Calu3 (cell line): ENCODE results near the gene SELPLG. TPM values are rescaled to one million over a fixed set of nuclear protein-coding genes. Genes with fewer than 3 reads are reported as not detected.
A peak's percentile ranks its signal among the peaks of the same experiment; 100 is the strongest.

Source experiments
- BruUV-seq: library from RNA; stranded (reverse); fragments of 400-500 nt; replicated peaks from 2 replicates; lab custom pipeline; 2021; lab: Mats Ljungman, UMichigan
- CTCF ChIA-PET: fragments of 300-600 bp; sonication (Branson Sonifier 250); formaldehyde crosslinking; loops from one replicate; lab custom pipeline; 2022; ENCODE audit warnings: antibody characterized with exemption; lab: Charles Lee
- DNase-seq: peaks from one replicate; pipeline ENCODE4 v3.0.0; 2022
- H3K27ac Mint-ChIP-seq: one replicate; pipeline ENCODE4 v1.8.0; 2022; ENCODE audit warnings: mixed read lengths; ENCODE audit not compliant: unreplicated experiment
- H3K27me3 Mint-ChIP-seq: one replicate; pipeline ENCODE4 v1.8.0; 2022; ENCODE audit warnings: mixed read lengths; ENCODE audit not compliant: unreplicated experiment
- H3K36me3 Mint-ChIP-seq: one replicate; pipeline ENCODE4 v1.8.0; 2022; ENCODE audit warnings: mild to moderate bottlenecking, moderate library complexity, mixed read lengths; ENCODE audit not compliant: insufficient read depth, unreplicated experiment
- H3K4me1 Mint-ChIP-seq: one replicate; pipeline ENCODE4 v1.8.0; 2022; ENCODE audit warnings: mild to moderate bottlenecking, low read depth, mixed read lengths; ENCODE audit not compliant: unreplicated experiment
- H3K4me3 Mint-ChIP-seq: one replicate; pipeline ENCODE4 v1.8.0; 2022; ENCODE audit warnings: mild to moderate bottlenecking, low read depth, moderate library complexity, mixed read lengths; ENCODE audit not compliant: unreplicated experiment
- H3K9me3 Mint-ChIP-seq: one replicate; pipeline ENCODE4 v1.8.0; 2022; ENCODE audit warnings: low read depth, mixed read lengths; ENCODE audit not compliant: unreplicated experiment
- intact Hi-C: fragments of 100-400 bp; cut with micrococcal nuclease; formaldehyde crosslinking; loops from one replicate; pipeline ENCODE4 v1.10.0; 2022; ENCODE audit not compliant: unreplicated experiment
- total RNA-seq: library from RNA; stranded (reverse); gene quantifications from 2 replicates; pipeline ENCODE4 v1.2.3, GENCODE V29; 2022
- TF ChIP-seq, protein P1 (sequence below): fragments of 200-600 bp; IDR thresholded peaks from one replicate; pipeline ENCODE4 v1.8.0; 2022; ENCODE audit warnings: antibody characterized with exemption; ENCODE audit not compliant: unreplicated experiment

SELPLG gene
- total RNA-seq, 1 experiment from 2014 or later: 0.76 TPM

DNA sequence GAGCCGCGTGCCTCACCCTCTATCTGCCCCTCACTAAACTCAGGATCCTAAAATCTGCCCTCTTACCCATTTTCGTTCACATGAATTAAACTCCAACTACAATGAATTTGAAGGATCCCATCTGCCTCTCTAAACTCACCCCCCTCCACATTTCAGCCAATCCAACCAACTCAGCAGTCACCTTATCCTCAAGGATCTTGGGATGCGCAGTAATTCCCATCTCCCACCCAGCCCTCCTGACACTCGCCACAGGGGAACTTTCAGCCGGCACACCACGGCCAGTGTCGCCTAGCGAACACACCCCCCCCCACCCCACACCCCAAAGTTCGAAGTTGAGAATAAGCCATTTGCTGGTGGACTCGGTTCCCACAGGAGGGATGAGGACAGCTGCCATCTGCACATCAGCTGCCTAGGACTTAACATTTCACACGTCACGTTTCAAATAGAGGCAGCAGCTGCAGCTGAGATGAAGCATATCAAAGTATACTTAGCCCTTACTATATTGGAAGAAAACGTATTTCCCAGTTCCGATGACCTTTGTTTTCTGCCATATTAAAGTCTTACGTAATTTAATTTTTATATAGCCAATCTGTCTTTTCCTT is 8.7 kb upstream of the SELPLG start:
- TF ChIP-seq, protein P1, sequence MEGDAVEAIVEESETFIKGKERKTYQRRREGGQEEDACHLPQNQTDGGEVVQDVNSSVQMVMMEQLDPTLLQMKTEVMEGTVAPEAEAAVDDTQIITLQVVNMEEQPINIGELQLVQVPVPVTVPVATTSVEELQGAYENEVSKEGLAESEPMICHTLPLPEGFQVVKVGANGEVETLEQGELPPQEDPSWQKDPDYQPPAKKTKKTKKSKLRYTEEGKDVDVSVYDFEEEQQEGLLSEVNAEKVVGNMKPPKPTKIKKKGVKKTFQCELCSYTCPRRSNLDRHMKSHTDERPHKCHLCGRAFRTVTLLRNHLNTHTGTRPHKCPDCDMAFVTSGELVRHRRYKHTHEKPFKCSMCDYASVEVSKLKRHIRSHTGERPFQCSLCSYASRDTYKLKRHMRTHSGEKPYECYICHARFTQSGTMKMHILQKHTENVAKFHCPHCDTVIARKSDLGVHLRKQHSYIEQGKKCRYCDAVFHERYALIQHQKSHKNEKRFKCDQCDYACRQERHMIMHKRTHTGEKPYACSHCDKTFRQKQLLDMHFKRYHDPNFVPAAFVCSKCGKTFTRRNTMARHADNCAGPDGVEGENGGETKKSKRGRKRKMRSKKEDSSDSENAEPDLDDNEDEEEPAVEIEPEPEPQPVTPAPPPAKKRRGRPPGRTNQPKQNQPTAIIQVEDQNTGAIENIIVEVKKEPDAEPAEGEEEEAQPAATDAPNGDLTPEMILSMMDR: no peak
- BruUV-seq: no TSS peak
- intact Hi-C loops: no loop called here
- Mint-ChIP-seq H3K27ac (peak overlapping the region; percentile 21), H3K4me1 (peaks cover 37% of the 10 kb centered on the region), H3K27me3 (no peaks in the 10 kb centered on the region), H3K36me3 (peaks cover 64% of the 10 kb centered on the region), H3K9me3 (no peaks in the 10 kb centered on the region), H3K4me3 (no peak overlapping the region)
- CTCF ChIA-PET: no interaction called here
- DNase-seq: no peak

DNA sequence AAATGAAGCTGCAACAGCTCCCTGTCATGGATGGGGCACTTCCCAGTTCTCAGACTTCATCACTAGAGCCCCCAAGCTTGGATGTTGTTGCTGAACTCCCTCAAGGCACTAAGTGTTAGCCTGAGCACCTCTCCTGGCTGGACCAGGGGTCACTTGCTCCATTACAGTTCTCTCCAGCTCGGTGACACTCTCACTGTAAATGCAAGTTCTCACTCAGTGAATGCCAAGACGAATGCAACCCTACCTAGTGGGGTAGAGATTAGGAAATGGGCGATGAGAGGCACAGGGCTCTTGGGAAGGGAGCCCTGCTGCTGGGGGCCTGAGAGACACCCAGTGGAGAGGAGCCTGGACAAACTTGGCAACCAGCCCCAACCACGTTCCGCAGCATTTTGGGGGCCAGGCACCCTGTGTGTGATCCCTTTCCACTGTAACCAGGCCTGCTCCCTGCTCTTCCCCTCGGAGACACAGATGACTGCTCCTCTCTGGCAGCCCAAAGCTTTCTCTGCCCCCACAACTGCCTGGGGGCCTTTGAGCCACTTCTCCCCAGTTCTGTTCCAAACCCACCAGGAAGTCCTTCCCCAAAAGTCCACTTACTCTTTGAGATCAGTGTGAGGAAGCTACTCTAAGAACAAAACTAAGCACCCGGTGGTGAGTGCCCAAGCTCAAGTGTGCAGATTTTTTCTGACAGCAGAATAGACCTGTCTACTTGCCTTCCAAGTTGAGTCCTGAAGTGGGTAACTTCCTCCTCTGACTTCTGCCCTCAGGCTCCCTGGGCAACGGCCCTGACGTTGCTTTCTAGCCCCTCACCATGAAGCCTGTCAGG is 8.0 kb upstream of the SELPLG start:
- TF ChIP-seq, protein P1: no peak
- no peak overlapping the region for H3K4me3 Mint-ChIP-seq
- peaks cover 59% of the 10 kb centered on the region for H3K36me3 Mint-ChIP-seq
- CTCF ChIA-PET: interaction anchor here (1.5 kb wide), 1 partner anchor 23 kb away, joined by 3 read pairs; no protein-coding TSS in a partner anchor
- DNase-seq: no peak
- H3K4me1 Mint-ChIP-seq: peaks cover 37% of the 10 kb centered on the region
- intact Hi-C loops: no loop called here
- no TSS peak for BruUV-seq
- peak overlapping the region; percentile 21 for H3K27ac Mint-ChIP-seq
- H3K27me3 Mint-ChIP-seq: no peaks in the 10 kb centered on the region
- no peaks in the 10 kb centered on the region for H3K9me3 Mint-ChIP-seq

DNA sequence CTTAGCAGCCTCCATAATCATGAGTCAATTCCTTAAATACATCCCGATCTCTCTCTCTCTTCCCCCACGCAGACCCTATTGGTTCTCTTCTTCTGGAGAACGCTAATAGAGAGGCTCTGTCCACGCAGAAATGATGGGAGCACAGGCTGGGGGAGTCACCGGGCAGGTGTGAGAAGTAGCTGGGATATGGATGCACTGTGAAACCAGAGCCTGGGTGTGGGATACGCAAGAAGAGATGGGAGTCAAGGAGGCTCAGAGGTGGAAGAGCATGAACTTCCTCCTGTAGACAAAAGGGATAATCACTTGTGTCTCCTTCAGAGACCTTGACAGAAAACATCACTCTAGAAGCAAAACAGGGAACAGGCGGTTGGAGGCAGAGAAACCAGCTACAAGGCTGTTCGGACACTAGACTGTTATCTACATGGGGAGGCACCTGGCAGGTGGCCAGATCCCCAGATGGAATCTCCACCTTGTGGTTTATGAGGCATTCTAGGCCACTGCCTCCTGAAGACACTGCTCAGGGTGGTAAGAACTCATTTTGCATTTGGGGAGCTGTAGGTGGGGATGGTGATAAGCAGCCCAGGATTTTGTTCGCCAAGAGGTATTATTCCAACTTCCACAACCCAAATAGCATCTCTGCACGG is 7.2 kb upstream of the SELPLG start:
- CTCF ChIA-PET: interaction anchor here (0.7 to 1.5 kb wide), 3 partner anchors 15 to 79 kb away, joined by 3 to 4 read pairs (median 3); partner anchors contain the start of gene ISCU
- DNase-seq: peak; percentile 33
- no peak overlapping the region for H3K4me3 Mint-ChIP-seq
- no TSS peak for BruUV-seq
- no peaks in the 10 kb centered on the region for H3K9me3 Mint-ChIP-seq
- TF ChIP-seq, protein P1: no peak
- peak overlapping the region; percentile 21 for H3K27ac Mint-ChIP-seq
- no peaks in the 10 kb centered on the region for H3K27me3 Mint-ChIP-seq
- H3K36me3 Mint-ChIP-seq: peaks cover 53% of the 10 kb centered on the region
- peaks cover 35% of the 10 kb centered on the region for H3K4me1 Mint-ChIP-seq
- intact Hi-C loops: no loop called here

DNA sequence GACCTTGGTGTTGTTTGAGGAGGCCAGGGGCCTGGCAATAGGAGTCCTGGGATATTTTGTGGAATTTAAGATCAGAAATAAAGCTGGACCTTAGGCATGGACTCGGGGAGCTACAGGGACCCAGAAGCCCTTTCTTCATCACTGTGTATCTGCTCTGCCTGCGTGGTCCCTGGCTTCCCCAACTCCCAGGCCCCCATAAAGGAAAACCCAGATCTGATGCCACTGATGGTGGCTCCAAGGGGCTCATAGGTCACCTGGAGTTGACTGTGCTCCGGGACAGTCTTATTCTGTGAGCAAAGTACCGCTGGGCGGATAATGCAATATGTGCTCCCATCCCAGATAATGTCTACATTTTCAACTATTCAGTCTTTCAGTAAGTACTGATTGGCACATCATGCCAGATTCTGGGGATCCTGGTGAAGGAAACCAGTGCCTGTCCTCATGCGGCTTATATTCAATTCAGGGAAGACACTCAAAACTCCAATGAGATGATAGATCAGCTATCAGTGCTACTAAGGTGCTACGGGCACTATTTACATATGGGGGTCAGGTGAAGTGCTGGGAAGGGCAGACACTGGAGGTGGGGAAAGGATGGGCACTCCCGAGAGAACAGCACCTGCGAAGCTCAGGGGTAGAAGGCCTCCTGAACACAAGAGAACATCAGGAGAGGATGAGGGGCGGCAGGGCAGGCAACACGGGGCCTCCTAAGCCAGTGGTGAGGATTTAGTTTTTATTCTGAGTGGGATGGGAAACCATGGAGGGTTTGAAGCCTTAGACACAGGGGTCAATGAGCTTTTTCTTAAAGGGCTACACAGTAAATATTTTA is 5.5 kb upstream of the SELPLG start:
- TF ChIP-seq, protein P1: no peak
- H3K9me3 Mint-ChIP-seq: no peaks in the 10 kb centered on the region
- H3K27ac Mint-ChIP-seq: peak overlapping the region; percentile 28
- H3K4me3 Mint-ChIP-seq: no peak overlapping the region
- no peak for DNase-seq
- H3K36me3 Mint-ChIP-seq: peaks cover 38% of the 10 kb centered on the region
- no peaks in the 10 kb centered on the region for H3K27me3 Mint-ChIP-seq
- H3K4me1 Mint-ChIP-seq: peaks cover 18% of the 10 kb centered on the region
- CTCF ChIA-PET: interaction anchor here (0.6 kb wide), 1 partner anchor 59 kb away, joined by 3 read pairs; no protein-coding TSS in a partner anchor
- TSS peak; percentile 8 for BruUV-seq
- intact Hi-C loops: no loop called here
